ENCODE results near the gene IGSF8.

Gene IGSF8

DNA sequence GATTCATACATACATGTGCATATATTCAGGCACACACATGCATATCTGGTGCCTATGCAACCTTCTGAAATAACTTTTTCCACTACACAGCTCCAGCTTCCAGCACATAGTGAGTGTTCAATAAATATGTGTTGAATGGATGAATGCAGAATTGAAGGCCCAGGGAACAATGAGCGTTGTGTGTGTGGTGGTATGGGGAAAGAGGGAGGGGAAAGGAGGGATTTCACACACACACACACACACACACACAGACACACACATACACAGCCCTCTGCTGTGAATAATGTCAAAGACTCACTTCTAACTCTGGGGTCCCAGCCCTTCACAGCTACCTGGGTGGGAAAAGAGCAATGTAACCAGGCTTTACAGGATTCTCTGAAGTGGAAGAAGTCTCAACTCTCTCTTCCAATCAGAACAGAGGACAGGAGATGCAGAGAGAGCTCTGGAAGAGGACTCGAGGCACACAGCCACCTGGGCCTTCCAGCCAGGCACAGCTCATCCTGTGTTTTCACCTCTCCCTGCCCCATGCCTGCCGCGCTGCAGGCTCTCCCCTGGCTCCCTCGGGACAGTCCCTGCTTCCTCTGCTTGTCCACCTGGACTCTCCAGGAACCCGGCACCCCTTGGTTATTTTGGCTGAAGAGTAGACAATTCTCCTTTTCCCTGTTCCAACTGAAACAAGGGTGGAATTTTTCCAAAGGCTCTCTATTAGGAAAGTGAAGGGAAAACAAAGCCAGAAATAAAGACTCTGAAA is 5.4 kb upstream of the IGSF8 start:
- DNase-seq: no peak

- no peak for DNase-seq
Measured at GRCh38 chr1:160101717-160102522, 3.5 kb upstream of the IGSF8 start.

DNA sequence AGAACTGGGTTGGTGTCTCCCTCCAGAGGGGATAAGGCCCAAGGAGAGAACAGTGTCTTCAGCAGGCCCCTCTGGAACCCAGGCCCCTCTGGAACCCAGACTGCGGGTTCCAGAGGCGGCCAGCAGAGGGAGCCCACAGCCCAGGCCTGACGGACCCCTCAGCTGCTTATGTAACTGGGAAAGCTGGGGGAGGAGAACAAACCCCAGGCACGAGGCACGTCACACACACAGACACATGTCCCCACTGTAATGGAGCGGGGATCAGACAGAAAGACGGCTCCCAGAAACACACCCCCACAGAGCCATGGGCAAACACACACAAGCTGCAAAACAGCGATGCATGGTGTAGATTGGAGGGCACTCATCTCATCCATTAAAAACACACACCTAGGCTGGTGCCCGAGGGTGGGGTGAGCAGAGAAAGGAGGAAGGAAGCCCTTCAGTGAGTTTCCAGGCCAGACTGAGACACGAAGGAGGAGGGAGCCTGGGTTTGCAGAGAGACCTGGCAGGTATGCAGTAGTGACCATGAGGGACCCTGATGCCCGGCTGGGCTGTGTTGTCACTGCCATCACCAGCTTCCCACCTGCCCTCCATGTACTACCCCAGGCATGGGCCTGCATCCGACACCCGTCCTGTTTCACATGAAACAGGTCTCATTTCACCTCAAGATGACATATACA is 2.8 kb upstream of the IGSF8 start:
- DNase-seq: peak; percentile 26

- DNase-seq: no peak
Measured at GRCh38 chr1:160099716-160100375, 1.4 kb upstream of the IGSF8 start.

DNA sequence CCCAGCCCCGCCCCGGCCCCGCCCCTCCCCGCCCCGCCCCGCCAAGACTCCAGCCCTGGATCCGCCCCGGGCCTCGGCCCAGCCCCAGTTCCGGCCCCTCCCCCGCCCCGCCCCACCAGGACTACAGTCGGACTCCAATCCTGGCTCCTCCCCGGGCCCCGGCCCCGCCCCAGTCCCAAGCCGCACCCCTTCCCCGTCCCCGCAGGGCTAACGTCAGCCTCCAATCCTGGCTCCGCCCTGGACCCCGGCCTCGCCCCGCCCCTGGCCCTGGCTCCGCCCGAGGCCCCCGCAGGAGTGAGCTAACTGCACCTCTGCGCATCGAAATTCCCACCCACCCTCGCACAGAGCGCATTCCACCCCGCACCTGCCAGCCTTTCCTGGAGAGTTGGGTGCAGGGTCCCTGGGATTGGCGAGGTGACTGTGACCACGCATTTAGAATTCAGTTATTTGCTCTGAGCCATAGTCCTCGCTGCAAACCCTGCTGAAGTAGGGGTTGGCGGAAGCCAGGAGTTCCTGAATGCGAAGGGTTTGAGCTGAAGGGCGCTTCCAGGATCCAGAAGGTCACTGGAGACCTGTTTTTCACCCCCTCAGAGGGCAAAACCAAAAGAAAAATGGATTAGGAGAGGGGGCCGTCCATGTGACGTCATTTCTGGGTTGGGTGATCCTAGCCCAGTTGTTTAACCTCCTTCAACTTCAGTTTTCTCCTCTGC is 588 bp upstream of the IGSF8 start:
- DNase-seq: peak; percentile 97

DNA sequence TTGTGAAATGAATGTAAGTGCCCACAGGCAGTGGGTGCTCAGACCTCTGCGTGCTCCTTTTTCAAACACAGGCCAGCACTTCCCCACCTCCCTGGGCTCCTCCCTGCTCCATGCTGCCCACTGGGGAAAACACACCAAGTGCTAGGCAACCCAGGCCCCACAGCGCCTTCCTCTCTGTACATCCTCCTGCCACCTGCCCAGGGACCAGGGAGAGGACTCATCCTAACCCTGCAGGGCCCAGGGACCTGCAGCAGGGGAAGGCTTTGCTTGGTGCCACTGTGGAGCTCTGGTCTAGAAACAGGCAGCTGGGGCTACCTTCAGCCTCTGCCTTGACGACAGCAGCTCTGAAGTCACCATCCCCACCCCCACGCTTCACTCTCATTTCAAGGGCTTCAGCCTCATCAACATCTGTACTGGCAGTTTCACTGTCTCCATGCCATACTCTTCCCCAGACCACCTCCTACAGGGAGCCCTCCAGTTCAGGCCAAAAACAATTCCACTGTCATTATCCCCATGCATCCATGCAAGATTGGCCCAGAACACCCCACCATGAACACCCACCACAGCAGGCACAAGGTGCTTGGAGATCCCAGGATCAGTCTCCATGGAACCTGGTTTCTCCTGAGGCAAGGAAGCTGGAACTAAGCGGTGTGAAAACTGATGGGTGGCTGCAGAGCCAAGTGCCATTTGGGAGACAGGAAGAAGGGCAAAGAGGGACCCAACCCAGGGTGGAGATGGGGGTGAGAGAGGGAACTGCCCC is 1.1 kb downstream of the IGSF8 start:
- DNase-seq: no peak

- DNase-seq: no peak
Measured at GRCh38 chr1:160096274-160097116, 1.9 kb downstream of the IGSF8 start.

GRCh38 chr1:160095382-160096105 is 2.9 kb downstream of the IGSF8 start:
- DNase-seq: no peak

GRCh38 chr1:160094806-160095205 is 3.6 kb downstream of the IGSF8 start:
- DNase-seq: no peak

DNA sequence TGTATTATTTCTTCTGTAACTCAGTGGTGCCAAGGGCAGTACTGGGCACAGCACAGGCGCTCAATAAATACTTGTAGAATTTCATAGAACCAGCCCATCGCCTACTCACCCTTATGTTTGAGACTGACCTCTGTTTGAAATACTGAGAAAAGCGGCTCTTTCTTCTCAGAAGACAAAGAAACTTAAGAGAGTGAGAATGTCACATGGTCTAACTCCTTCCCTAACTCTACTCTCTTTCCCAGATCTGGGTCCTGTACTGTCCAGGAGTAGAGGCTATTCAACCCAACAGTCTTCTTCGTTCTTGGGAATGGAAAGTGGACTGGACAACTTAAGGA is 4.2 kb downstream of the IGSF8 start:
- DNase-seq: no peak

GRCh38 chr1:160093624-160094290 is 4.7 kb downstream of the IGSF8 start:
- DNase-seq: no peak

GRCh38 chr1:160093069-160093395 is 5.4 kb downstream of the IGSF8 start:
- no peak for DNase-seq

- DNase-seq: no peak
Measured at GRCh38 chr1:160092366-160093068, 5.9 kb downstream of the IGSF8 start.

DNA sequence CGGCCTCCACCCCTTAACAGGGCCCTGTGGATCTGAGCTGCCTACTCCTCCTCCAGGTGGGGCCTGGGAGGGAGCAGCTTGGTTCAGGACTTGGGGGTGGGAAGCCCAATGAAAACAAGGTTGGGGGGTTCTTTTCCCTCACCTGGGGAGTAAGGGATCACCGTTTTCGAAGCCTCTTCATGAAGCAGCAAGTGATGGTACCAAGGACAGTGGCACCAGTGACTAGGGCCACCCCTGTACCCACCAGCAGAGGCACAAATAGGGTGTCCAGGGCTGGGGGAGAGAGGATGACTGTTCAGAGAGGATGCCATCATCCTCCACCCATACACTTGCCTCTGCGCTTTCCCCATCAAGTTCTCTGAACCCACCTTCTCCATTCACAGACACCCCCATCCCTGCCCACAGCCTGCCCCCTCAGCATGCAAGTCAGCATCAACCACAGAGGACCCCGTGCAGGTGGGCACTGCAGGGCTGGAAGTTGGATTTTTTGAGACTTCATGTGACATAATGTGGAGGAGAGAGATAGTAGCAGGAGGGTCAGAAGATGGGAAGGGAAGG is 6.7 kb downstream of the IGSF8 start:
- no peak for DNase-seq

- no peak for DNase-seq
Measured at GRCh38 chr1:160090760-160091159, 7.7 kb downstream of the IGSF8 start.

DNA sequence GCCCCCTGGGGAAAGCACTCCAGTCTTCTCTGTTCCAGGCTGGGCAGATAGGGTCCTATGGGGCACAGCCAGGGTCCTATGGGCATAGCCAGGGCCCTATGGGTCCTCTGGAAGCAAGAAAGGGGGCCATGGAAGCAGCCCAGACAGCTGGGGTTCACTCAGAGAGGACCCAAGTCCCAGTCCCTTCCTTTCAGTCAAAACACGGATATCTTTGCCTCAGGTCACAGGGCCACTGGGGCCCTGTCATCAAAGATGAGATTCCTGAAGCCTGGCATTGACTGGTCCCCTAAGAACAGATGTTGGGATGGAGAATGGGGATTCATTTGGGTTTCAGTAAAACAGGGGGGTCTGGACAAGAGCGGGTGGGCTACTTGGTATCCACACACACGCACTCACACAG is 8.5 kb downstream of the IGSF8 start:
- DNase-seq: no peak

- DNase-seq: no peak
Measured at GRCh38 chr1:160087118-160087662, 11.2 kb downstream of the IGSF8 start.

DNA sequence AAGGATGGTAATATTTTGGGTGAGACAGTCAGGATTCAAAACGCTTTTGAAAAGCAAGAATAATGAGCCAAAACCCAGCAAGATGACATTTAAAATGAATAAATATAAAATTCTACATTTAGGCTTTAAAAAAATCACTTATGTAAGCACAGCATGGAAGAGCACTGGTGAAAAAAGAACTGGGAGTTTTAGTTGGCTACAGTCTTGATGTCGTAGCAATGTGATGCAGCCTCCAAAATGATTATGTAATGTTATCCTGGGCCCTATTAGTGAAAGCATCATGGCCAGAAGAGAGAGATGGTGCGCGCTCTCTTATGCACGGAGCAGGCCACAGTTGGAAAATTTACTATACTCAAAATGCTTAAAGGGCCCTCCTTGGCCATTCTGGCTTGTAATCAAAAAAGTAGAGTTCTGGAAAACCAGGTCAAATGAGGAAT is 11.9 kb downstream of the IGSF8 start:
- no peak for DNase-seq

Data from activated gamma-delta T cell (primary cell).